GM21447 (cell line): ENCODE results near the gene JADE1.
A peak's percentile ranks its signal among the peaks of the same experiment; 100 is the strongest.

Experiments used
- ATAC-seq: cut with Tn5 transposase; IDR thresholded peaks from one replicate; pipeline ENCODE4 v1.9.1; 2021; ENCODE audit not compliant: unreplicated experiment

Gene JADE1

GRCh38 chr4:128868758-128869157, 59.3 kb downstream of the JADE1 start:
- no peak for ATAC-seq

- no peak for ATAC-seq
Observed at GRCh38 chr4:128869776-128870509, 60.4 kb downstream of the JADE1 start.

DNA sequence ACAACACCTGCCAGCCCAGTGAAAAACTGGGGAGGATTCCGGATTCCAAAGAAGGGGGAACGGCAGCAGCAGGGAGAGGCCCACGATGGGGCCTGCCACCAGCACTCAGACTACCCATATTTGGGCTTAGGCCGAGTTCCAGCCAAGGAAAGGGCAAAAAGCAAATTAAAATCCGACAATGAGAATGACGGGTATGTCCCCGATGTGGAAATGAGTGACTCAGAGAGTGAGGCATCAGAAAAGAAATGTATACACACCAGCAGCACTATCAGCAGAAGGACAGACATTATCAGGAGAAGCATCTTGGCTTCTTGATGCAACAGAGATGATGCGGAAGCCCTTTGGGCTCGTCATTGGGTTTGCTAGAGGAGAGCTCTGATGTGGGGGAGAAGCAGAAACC, 62.4 kb downstream of the JADE1 start:
- no peak for ATAC-seq

DNA sequence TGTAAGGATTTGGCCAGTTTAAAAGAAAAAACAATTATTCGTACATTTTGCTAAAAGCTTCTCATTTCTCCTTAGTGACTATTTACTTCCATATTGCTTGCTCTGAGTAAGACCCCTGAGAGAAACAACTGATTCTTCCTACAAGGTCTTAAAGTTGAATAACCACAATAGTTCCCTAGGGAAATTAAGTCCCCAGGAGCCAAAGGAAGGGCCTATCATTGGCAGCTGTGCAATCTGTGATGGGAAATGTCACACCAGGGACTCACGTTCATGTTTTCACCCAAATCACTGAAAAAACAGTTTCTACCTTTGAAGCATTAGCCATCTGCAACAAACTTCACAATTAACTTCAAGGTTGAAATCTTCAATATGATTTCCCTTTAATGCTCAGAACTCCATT, 66.7 kb downstream of the JADE1 start:
- no peak for ATAC-seq

GRCh38 chr4:128877934-128878333, 68.4 kb downstream of the JADE1 start:
- ATAC-seq: no peak

DNA sequence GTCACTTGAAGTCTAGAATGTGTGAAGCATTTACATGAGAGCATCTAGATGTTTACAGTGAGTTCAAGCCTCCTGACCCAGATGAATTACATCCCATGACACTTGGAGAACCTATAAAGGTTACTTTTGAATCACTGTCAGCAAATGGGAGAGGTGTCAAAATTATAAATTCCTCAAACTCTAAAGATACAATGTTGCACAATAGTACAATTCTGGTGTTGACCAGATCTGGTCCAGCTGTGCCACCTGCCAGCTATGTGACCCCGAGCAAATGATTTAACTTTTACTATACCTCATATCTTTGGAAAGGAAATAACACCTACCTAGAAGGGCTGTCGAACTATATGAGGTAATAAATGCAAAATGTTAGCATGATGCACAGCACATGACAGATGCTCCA, 69.8 kb downstream of the JADE1 start:
- no peak for ATAC-seq

GRCh38 chr4:128879971-128880370, 70.5 kb downstream of the JADE1 start:
- ATAC-seq: no peak

GRCh38 chr4:128880662-128881061, 71.2 kb downstream of the JADE1 start:
- ATAC-seq: no peak

DNA sequence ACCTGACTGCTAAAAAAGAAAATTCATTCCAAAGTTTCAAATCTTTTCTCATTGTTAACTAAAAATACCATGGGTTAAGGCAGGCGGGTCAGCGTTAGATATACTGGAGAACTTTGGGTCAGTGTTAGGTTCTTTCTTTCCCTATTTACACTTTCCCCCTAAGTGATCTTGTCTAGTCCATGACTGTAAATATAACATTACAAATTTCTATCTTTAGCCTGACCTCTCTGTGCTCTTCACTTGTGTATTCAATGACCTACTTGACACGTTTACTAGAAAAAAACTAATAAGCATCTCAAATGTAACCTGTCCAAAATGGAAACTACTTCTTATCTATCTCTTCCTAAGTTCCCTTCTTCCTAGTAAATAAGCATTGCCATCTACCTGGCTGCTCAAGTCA, 95.3 kb downstream of the JADE1 start:
- ATAC-seq: no peak

GRCh38 chr4:128906581-128906980, 97.1 kb downstream of the JADE1 start:
- no peak for ATAC-seq

GRCh38 chr4:128907981-128908380, 98.5 kb downstream of the JADE1 start:
- ATAC-seq: no peak

- ATAC-seq: no peak
Observed at GRCh38 chr4:128908735-128909134, 99.2 kb downstream of the JADE1 start.

- ATAC-seq: no peak
Observed at GRCh38 chr4:128913228-128913627, 103.7 kb downstream of the JADE1 start.

GRCh38 chr4:128915544-128915943, 106.0 kb downstream of the JADE1 start:
- no peak for ATAC-seq

- ATAC-seq: peak; percentile 74
Observed at GRCh38 chr4:128916832-128917231, 107.3 kb downstream of the JADE1 start.

DNA sequence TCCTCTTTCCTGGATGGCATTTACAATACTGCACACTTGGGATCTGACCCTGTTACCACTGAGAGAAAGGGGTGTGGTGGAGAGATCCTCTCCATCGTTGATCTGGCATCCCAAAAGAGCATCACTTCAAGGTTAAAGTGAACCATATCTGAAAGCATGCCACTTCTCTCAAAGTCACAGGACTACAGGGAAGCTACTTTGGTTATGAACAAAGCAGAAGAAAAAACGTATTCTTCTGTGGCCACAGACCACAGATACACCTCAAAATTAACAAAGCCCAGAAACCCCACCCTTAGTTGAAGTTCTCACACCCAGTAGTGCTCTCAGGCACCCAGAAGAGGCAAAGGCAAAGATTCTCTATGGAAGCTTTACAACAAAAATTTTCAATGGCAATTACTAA, 108.3 kb downstream of the JADE1 start:
- peak; percentile 73 for ATAC-seq

- no peak for ATAC-seq
Observed at GRCh38 chr4:128921954-128922353, 112.5 kb downstream of the JADE1 start.
